ENCODE data around the gene AJM1. TPM values are rescaled to one million over a fixed set of nuclear protein-coding genes. Genes with fewer than 3 reads are reported as not detected.

The AJM1 gene
- total RNA-seq, 6 experiments from 2014 or later = 1.7 to 2.8 (median 2.6) TPM

GRCh38 chr9:136852664-136853595, 10.7 kb downstream of the AJM1 start:
- peak; percentile 23 to 59 (median 50) for DNase-seq
- Histone ChIP-seq H3K9me3 (no peaks in the 10 kb centered on the region), H3K4me3 (peak overlapping the region in 1 of 3 donors; percentile 39), H3K4me1 (peaks cover 0 to 29% (median 15%) of the 10 kb centered on the region in 4 donors), H3K27me3 (no peaks in the 10 kb centered on the region), H3K27ac (peak overlapping the region in 2 of 3 donors; percentile 61 to 73), H3K36me3 (peaks cover 0 to 4% (median 0%) of the 10 kb centered on the region in 4 donors)
- TF ChIP-seq POLR2A (IDR thresholded peaks at IDR 0.05) (no peak), CTCF (IDR thresholded peaks at IDR 0.05) (no peak)
- ATAC-seq = no peak
- WGBS (ENCODE audit: insufficient coverage, low coverage, low lambda C conversion rate, missing lambda C conversion rate) = 39% methylated on average over 5 of the region's 29 CpGs
- intact Hi-C loops (cut with DNase I) = no loop called here

GRCh38 chr9:136853596-136854112, 11.4 kb downstream of the AJM1 start:
- ATAC-seq = no peak
- DNase-seq = peak in 2 of 3 donors; percentile 48 to 52
- 68% methylated on average over 4 of the region's 18 CpGs for WGBS (ENCODE audit: insufficient coverage, low coverage, low lambda C conversion rate, missing lambda C conversion rate)
- intact Hi-C loops (cut with DNase I) = no loop called here
- TF ChIP-seq CTCF (IDR thresholded peaks at IDR 0.05) = no peak
- no peak for TF ChIP-seq POLR2A (IDR thresholded peaks at IDR 0.05)
- Histone ChIP-seq H3K27me3 (no peaks in the 10 kb centered on the region), H3K4me1 (peaks cover 0 to 35% (median 17%) of the 10 kb centered on the region in 4 donors), H3K9me3 (no peaks in the 10 kb centered on the region), H3K36me3 (peaks cover 0 to 4% (median 0%) of the 10 kb centered on the region in 4 donors), H3K4me3 (no peak overlapping the region), H3K27ac (no peak overlapping the region)

- H3K27ac ChIP-seq = no peak overlapping the region
Measured at GRCh38 chr9:136854113-136854841, 12.0 kb downstream of the AJM1 start.

More at GRCh38 chr9:136854113-136854841, 12.0 kb downstream of the AJM1 start:
- Histone ChIP-seq H3K27me3 (no peaks in the 10 kb centered on the region), H3K4me1 (peaks cover 0 to 41% (median 20%) of the 10 kb centered on the region in 4 donors), H3K36me3 (peaks cover 0 to 4% (median 0%) of the 10 kb centered on the region in 4 donors), H3K9me3 (no peaks in the 10 kb centered on the region), H3K4me3 (no peak overlapping the region)
- intact Hi-C loops (cut with DNase I) = no loop called here
- DNase-seq (peak; percentile 31 to 58 (median 56)), ATAC-seq (no peak)
- TF ChIP-seq CTCF (IDR thresholded peaks at IDR 0.05) (no peak), POLR2A (IDR thresholded peaks at IDR 0.05) (no peak)
- WGBS (ENCODE audit: insufficient coverage, low coverage, low lambda C conversion rate, missing lambda C conversion rate) = 87% methylated on average over 12 of the region's 30 CpGs
